ENCODE data around the gene CBLN1.

The CBLN1 gene

GRCh38 chr16:49281480-49281842 lies at the start of gene CBLN1:
Gene CBLN1, minus strand, starts transcription at chr16:49281838. Its CDS starts 373 bp downstream, at chr16:49281465.
- DNase-seq (ENCODE audit: low read depth in 2 of 3, low spot score in 2 of 3): no peak

- DNase-seq (ENCODE audit: low read depth in 2 of 3, low spot score in 2 of 3): no peak
These were observed 49.0 kb upstream of the CBLN1 start for GRCh38 chr16:49330562-49331201.

GRCh38 chr16:49328325-49328724 lies 46.7 kb upstream of the CBLN1 start:
- no peak for DNase-seq (ENCODE audit: low read depth in 2 of 3, low spot score in 2 of 3)

- DNase-seq (ENCODE audit: low read depth in 2 of 3, low spot score in 2 of 3): no peak
These were observed 45.8 kb upstream of the CBLN1 start for GRCh38 chr16:49327466-49327865.

- no peak for DNase-seq (ENCODE audit: low read depth in 2 of 3, low spot score in 2 of 3)
These were observed 43.1 kb upstream of the CBLN1 start for GRCh38 chr16:49324703-49325102.

- no peak for DNase-seq (ENCODE audit: low read depth in 2 of 3, low spot score in 2 of 3)
These were observed 34.0 kb upstream of the CBLN1 start for GRCh38 chr16:49315602-49316001.

- DNase-seq (ENCODE audit: low read depth in 2 of 3, low spot score in 2 of 3): no peak
These were observed 30.8 kb upstream of the CBLN1 start for GRCh38 chr16:49312389-49312985.

- no peak for DNase-seq (ENCODE audit: low read depth in 2 of 3, low spot score in 2 of 3)
These were observed 30.2 kb upstream of the CBLN1 start for GRCh38 chr16:49311823-49312222.

- no peak for DNase-seq (ENCODE audit: low read depth in 2 of 3, low spot score in 2 of 3)
These were observed 25.5 kb upstream of the CBLN1 start for GRCh38 chr16:49307176-49307575.

GRCh38 chr16:49305406-49305805 lies 23.8 kb upstream of the CBLN1 start:
- DNase-seq (ENCODE audit: low read depth in 2 of 3, low spot score in 2 of 3): no peak

GRCh38 chr16:49292413-49292812 lies 10.8 kb upstream of the CBLN1 start:
- no peak for DNase-seq (ENCODE audit: low read depth in 2 of 3, low spot score in 2 of 3)

GRCh38 chr16:49287572-49287971 lies 5.9 kb upstream of the CBLN1 start:
- DNase-seq (ENCODE audit: low read depth in 2 of 3, low spot score in 2 of 3): no peak

GRCh38 chr16:49284962-49285361 lies 3.3 kb upstream of the CBLN1 start:
- DNase-seq (ENCODE audit: low read depth in 2 of 3, low spot score in 2 of 3): no peak

GRCh38 chr16:49283376-49284049 lies 1.9 kb upstream of the CBLN1 start:
- DNase-seq (ENCODE audit: low read depth in 2 of 3, low spot score in 2 of 3): no peak

- no peak for DNase-seq (ENCODE audit: low read depth in 2 of 3, low spot score in 2 of 3)
These were observed 1.2 kb upstream of the CBLN1 start for GRCh38 chr16:49282690-49283375.

- peak in 2 of 3 experiments; percentile 50 to 51 for DNase-seq (ENCODE audit: low read depth in 2 of 3, low spot score in 2 of 3)
These were observed 405 bp upstream of the CBLN1 start for GRCh38 chr16:49281843-49282642.

GRCh38 chr16:49280841-49281371 lies 732 bp downstream of the CBLN1 start:
- no peak for DNase-seq (ENCODE audit: low read depth in 2 of 3, low spot score in 2 of 3)

GRCh38 chr16:49280105-49280741 lies 1.4 kb downstream of the CBLN1 start:
- no peak for DNase-seq (ENCODE audit: low read depth in 2 of 3, low spot score in 2 of 3)

- no peak for DNase-seq (ENCODE audit: low read depth in 2 of 3, low spot score in 2 of 3)
These were observed 2.5 kb downstream of the CBLN1 start for GRCh38 chr16:49278944-49279725.

GRCh38 chr16:49278567-49278827 lies 3.1 kb downstream of the CBLN1 start:
- no peak for DNase-seq (ENCODE audit: low read depth in 2 of 3, low spot score in 2 of 3)
